Astrocyte (in vitro differentiated cells and primary cell): ENCODE measurements around the gene RCE1. TPM values are rescaled to one million over a fixed set of nuclear protein-coding genes. Genes with fewer than 3 reads are reported as not detected.

Source experiments
- DNase-seq: peaks from one replicate; pipeline ENCODE4 v3.0.0-alpha.2; 2010; ENCODE audit warnings: low read depth
- FAIRE-seq: peaks from 2 replicates; lab custom pipeline; 2011; peaks lifted over from hg19 to GRCh38; lab: Jason Lieb, UNC
- H2AFZ ChIP-seq: 2 replicates; pipeline ENCODE4 v1.6.0; 2012; ENCODE audit warnings: low read depth, low read length, inconsistent platforms
- H3K27ac ChIP-seq: 2 replicates; pipeline ENCODE4 v1.5.1; 2011; ENCODE audit warnings: low read depth, low read length, inconsistent platforms
- H3K27me3 ChIP-seq: 2 replicates; pipeline ENCODE4 v1.6.0; 2011; ENCODE audit warnings: low read length, inconsistent platforms; ENCODE audit not compliant: insufficient read depth
- H3K36me3 ChIP-seq: 2 replicates; pipeline ENCODE4 v1.5.1; 2011; ENCODE audit warnings: low read length, inconsistent platforms; ENCODE audit not compliant: insufficient read depth
- H3K4me1 ChIP-seq: 2 replicates; pipeline ENCODE4 v1.5.1; 2011; ENCODE audit warnings: low read length, inconsistent platforms; ENCODE audit not compliant: insufficient read depth
- H3K4me2 ChIP-seq: 2 replicates; pipeline ENCODE4 v1.6.0; 2012; ENCODE audit warnings: low read length, inconsistent platforms
- H3K4me3 ChIP-seq: 2 replicates; pipeline ENCODE4 v1.5.1; 2011; ENCODE audit warnings: low read depth, mild to moderate bottlenecking, low read length, inconsistent platforms; ENCODE audit not compliant: insufficient read depth
- H3K79me2 ChIP-seq: 2 replicates; pipeline ENCODE4 v1.6.0; 2012; ENCODE audit warnings: mild to moderate bottlenecking, low read length, inconsistent platforms; ENCODE audit not compliant: insufficient read depth
- H3K9ac ChIP-seq: 2 replicates; pipeline ENCODE4 v1.6.0; 2012; ENCODE audit warnings: mild to moderate bottlenecking, low read length, inconsistent platforms
- H3K9me3 ChIP-seq: 2 replicates; pipeline ENCODE4 v1.5.1; 2012; ENCODE audit warnings: low read depth, mild to moderate bottlenecking, low read length, inconsistent platforms; ENCODE audit not compliant: insufficient read depth
- H4K20me1 ChIP-seq: 2 replicates; pipeline ENCODE4 v1.6.0; 2012; ENCODE audit warnings: low read length, inconsistent platforms; ENCODE audit not compliant: insufficient read depth
- H3K27ac Mint-ChIP-seq: one replicate; pipeline ENCODE4 v1.8.0; 2021; ENCODE audit warnings: mild to moderate bottlenecking, mixed read lengths; ENCODE audit not compliant: unreplicated experiment
- H3K27me3 Mint-ChIP-seq: one replicate; pipeline ENCODE4 v1.8.0; 2021; ENCODE audit warnings: low read depth, mixed read lengths; ENCODE audit not compliant: unreplicated experiment
- H3K36me3 Mint-ChIP-seq: one replicate; pipeline ENCODE4 v1.8.0; 2021; ENCODE audit warnings: low read depth, mixed read lengths; ENCODE audit not compliant: unreplicated experiment
- H3K4me1 Mint-ChIP-seq: one replicate; pipeline ENCODE4 v1.8.0; 2021; ENCODE audit warnings: low read depth, mixed read lengths; ENCODE audit not compliant: unreplicated experiment
- H3K4me3 Mint-ChIP-seq: one replicate; pipeline ENCODE4 v1.8.0; 2021; ENCODE audit warnings: mild to moderate bottlenecking, moderate library complexity, mixed read lengths; ENCODE audit not compliant: unreplicated experiment
- H3K9me3 Mint-ChIP-seq: one replicate; pipeline ENCODE4 v1.8.0; 2021; ENCODE audit warnings: mild to moderate bottlenecking, mixed read lengths; ENCODE audit not compliant: unreplicated experiment
- CTCF ChIP-seq: IDR thresholded peaks from 2 replicates; pipeline ENCODE4 v1.5.1; 2011; ENCODE audit warnings: low read depth, mild to moderate bottlenecking, inconsistent platforms, low read length, moderate library complexity; ENCODE audit not compliant: insufficient read depth
- EZH2 ChIP-seq: IDR thresholded peaks from 2 replicates; pipeline ENCODE4 v1.6.1; 2012; ENCODE audit warnings: mild to moderate bottlenecking, low read length, inconsistent platforms; ENCODE audit not compliant: insufficient read depth
- total RNA-seq: library from RNA; stranded (reverse); gene quantifications from 2 replicates; pipeline ENCODE4 v1.2.1, GENCODE V29; 2021

The RCE1 gene
- total RNA-seq, 1 donor from 2014 or later: 19.8 TPM

GRCh38 chr11:66840317-66841091 is 2.7 kb upstream of the RCE1 start:
- no peak for FAIRE-seq

GRCh38 chr11:66841861-66842260 is 1.4 kb upstream of the RCE1 start:
- Histone ChIP-seq H4K20me1 (peaks cover 58% of the 10 kb centered on the region), H3K36me3 (peaks cover 6% of the 10 kb centered on the region), H3K27me3 (no peaks in the 10 kb centered on the region), H3K4me1 (peaks cover 19% of the 10 kb centered on the region), H2AFZ (no peak overlapping the region), H3K79me2 (peaks cover 62% of the 10 kb centered on the region), H3K4me3 (peak overlapping the region; percentile 84), H3K9me3 (no peaks in the 10 kb centered on the region), H3K4me2 (peak overlapping the region; percentile 98), H3K27ac (no peak overlapping the region), H3K9ac (peak overlapping the region; percentile 96)
- H3K27ac Mint-ChIP-seq: peak overlapping the region; percentile 97
- FAIRE-seq (no peak), DNase-seq (no peak)
- no peak for TF ChIP-seq EZH2
- no peak for TF ChIP-seq CTCF
- H3K4me1 Mint-ChIP-seq: peaks cover 22% of the 10 kb centered on the region
- no peaks in the 10 kb centered on the region for H3K27me3 Mint-ChIP-seq
- H3K9me3 Mint-ChIP-seq: peaks cover 3% of the 10 kb centered on the region
- peak overlapping the region; percentile 88 for H3K4me3 Mint-ChIP-seq
- H3K36me3 Mint-ChIP-seq: peaks cover 6% of the 10 kb centered on the region

More at GRCh38 chr11:66840317-66841091, 2.7 kb upstream of the RCE1 start:
- no peaks in the 10 kb centered on the region for H3K9me3 ChIP-seq
- no peak for DNase-seq
- peaks cover 19% of the 10 kb centered on the region for H3K4me1 ChIP-seq
- no peak overlapping the region for H3K27ac ChIP-seq
- H3K36me3 Mint-ChIP-seq: peaks cover 6% of the 10 kb centered on the region
- TF ChIP-seq CTCF (no peak), EZH2 (no peak)
- H3K27me3 Mint-ChIP-seq: no peaks in the 10 kb centered on the region
- H3K36me3 ChIP-seq: peaks cover 5% of the 10 kb centered on the region
- H3K9ac ChIP-seq: no peak overlapping the region
- peak overlapping the region; percentile 41 for H3K4me3 Mint-ChIP-seq
- no peaks in the 10 kb centered on the region for H3K27me3 ChIP-seq
- peaks cover 26% of the 10 kb centered on the region for H3K4me1 Mint-ChIP-seq
- no peak overlapping the region for H3K4me3 ChIP-seq
- H3K9me3 Mint-ChIP-seq: peaks cover 3% of the 10 kb centered on the region
- H2AFZ ChIP-seq: no peak overlapping the region
- H3K79me2 ChIP-seq: peaks cover 53% of the 10 kb centered on the region
- H3K4me2 ChIP-seq: no peak overlapping the region
- no peak overlapping the region for H3K27ac Mint-ChIP-seq
- peaks cover 46% of the 10 kb centered on the region for H4K20me1 ChIP-seq

- H3K36me3 ChIP-seq: peaks cover 8% of the 10 kb centered on the region
- peak overlapping the region; percentile 98 for H3K4me2 ChIP-seq
- H3K27ac ChIP-seq: peak overlapping the region; percentile 94
- TF ChIP-seq CTCF: no peak
- H3K79me2 ChIP-seq: peaks cover 62% of the 10 kb centered on the region
- no peaks in the 10 kb centered on the region for H3K9me3 ChIP-seq
- H3K4me1 ChIP-seq: peaks cover 19% of the 10 kb centered on the region
- DNase-seq: no peak
- FAIRE-seq: no peak
- H3K4me3 Mint-ChIP-seq: peak overlapping the region; percentile 88
- peak overlapping the region; percentile 97 for H3K27ac Mint-ChIP-seq
- peak overlapping the region; percentile 84 for H3K4me3 ChIP-seq
- H3K9me3 Mint-ChIP-seq: peaks cover 3% of the 10 kb centered on the region
- H3K4me1 Mint-ChIP-seq: peaks cover 22% of the 10 kb centered on the region
- H4K20me1 ChIP-seq: peaks cover 58% of the 10 kb centered on the region
- H3K36me3 Mint-ChIP-seq: peaks cover 6% of the 10 kb centered on the region
- no peaks in the 10 kb centered on the region for H3K27me3 Mint-ChIP-seq
- H3K9ac ChIP-seq: peak overlapping the region; percentile 96
- no peak overlapping the region for H2AFZ ChIP-seq
- H3K27me3 ChIP-seq: no peaks in the 10 kb centered on the region
Measured at GRCh38 chr11:66842501-66842895, 743 bp upstream of the RCE1 start.
